Measurements from ENCODE around the gene ENDOD1.

The ENDOD1 gene

GRCh38 chr11:95067039-95067840 lies 22.4 kb upstream of the ENDOD1 start:
- peak; percentile 58 for TF ChIP-seq CTCF (conservative IDR thresholded peaks at IDR 0.05; ENCODE audit: low read depth, low read length)
- peak; percentile 71 for DNase-seq (ENCODE audit: low read depth)
- peak overlapping the region; percentile 87 for H3K4me3 ChIP-seq (ENCODE audit: low read depth, low read length)

GRCh38 chr11:95067841-95068219 lies 21.8 kb upstream of the ENDOD1 start:
- no peak for DNase-seq (ENCODE audit: low read depth)
- no peak for TF ChIP-seq CTCF (conservative IDR thresholded peaks at IDR 0.05; ENCODE audit: low read depth, low read length)
- peak overlapping the region; percentile 87 for H3K4me3 ChIP-seq (ENCODE audit: low read depth, low read length)

- peak; percentile 98 for DNase-seq (ENCODE audit: low read depth)
- TF ChIP-seq CTCF (conservative IDR thresholded peaks at IDR 0.05; ENCODE audit: low read depth, low read length): no peak
- H3K4me3 ChIP-seq (ENCODE audit: low read depth, low read length): peak overlapping the region; percentile 87
Observed at GRCh38 chr11:95068549-95068948, 21.1 kb upstream of the ENDOD1 start.

- DNase-seq (ENCODE audit: low read depth): no peak
- no peak overlapping the region for H3K4me3 ChIP-seq (ENCODE audit: low read depth, low read length)
- no peak for TF ChIP-seq CTCF (conservative IDR thresholded peaks at IDR 0.05; ENCODE audit: low read depth, low read length)
Observed at GRCh38 chr11:95070471-95070870, 19.2 kb upstream of the ENDOD1 start.

GRCh38 chr11:95072948-95073347 lies 16.7 kb upstream of the ENDOD1 start:
- TF ChIP-seq CTCF (conservative IDR thresholded peaks at IDR 0.05; ENCODE audit: low read depth, low read length): no peak
- DNase-seq (ENCODE audit: low read depth): no peak

GRCh38 chr11:95074792-95075563 lies 14.7 kb upstream of the ENDOD1 start:
- no peak for TF ChIP-seq CTCF (conservative IDR thresholded peaks at IDR 0.05; ENCODE audit: low read depth, low read length)
- peak; percentile 59 for DNase-seq (ENCODE audit: low read depth)

More at GRCh38 chr11:95072948-95073347, 16.7 kb upstream of the ENDOD1 start:
- no peak overlapping the region for H3K4me3 ChIP-seq (ENCODE audit: low read depth, low read length)

More at GRCh38 chr11:95074792-95075563, 14.7 kb upstream of the ENDOD1 start:
- no peak overlapping the region for H3K4me3 ChIP-seq (ENCODE audit: low read depth, low read length)

All from choroid plexus epithelial cell (primary cell).